IMR-90 (cell line): ENCODE measurements around the gene B4GALT5. TPM values are rescaled to one million over a fixed set of nuclear protein-coding genes. Genes with fewer than 3 reads are reported as not detected.
A peak's percentile ranks its signal among the peaks of the same experiment; 100 is the strongest.

Source experiments
- ATAC-seq: fragments of 200-7000 bp; cut with Tn5 transposase; 2 replicates; pipeline ENCODE4 v1.9.1; 2020; ENCODE audit warnings: low read depth, mild to moderate bottlenecking, moderate library complexity
- BruUV-seq: library from RNA; stranded (reverse); fragments of 400-500 nt; replicated peaks from 2 replicates; lab custom pipeline; 2021; lab: Mats Ljungman, UMichigan
- CTCF ChIA-PET: fragments of 300-600 bp; formaldehyde crosslinking; extraction: SDS; loops from one replicate; lab custom pipeline; 2021; ENCODE audit warnings: antibody characterized with exemption; lab: Yijun Ruan, JAX
- POLR2A ChIA-PET: fragments of 300-600 bp; sonication (Branson Sonifier 250); formaldehyde crosslinking; loops from one replicate; lab custom pipeline; 2022; ENCODE audit warnings: antibody characterized with exemption; ENCODE audit not compliant: unreplicated experiment; lab: Charles Lee
- DNase-seq: peaks from one replicate; pipeline ENCODE4 v3.0.0; 2013
- H2AFZ ChIP-seq: replicated peaks from 2 replicates; pipeline ENCODE3; 2013; ENCODE audit warnings: low read length, mild to moderate bottlenecking; ENCODE audit not compliant: poor library complexity
- H2AK5ac ChIP-seq: 2 replicates; pipeline ENCODE4 v1.6.1; 2013; ENCODE audit warnings: low read depth, low read length, inconsistent platforms
- H2AK9ac ChIP-seq: replicated peaks from 2 replicates; pipeline ENCODE3; 2013; ENCODE audit warnings: mild to moderate bottlenecking, low read depth, low read length, moderate library complexity; ENCODE audit not compliant: poor library complexity
- H2BK120ac ChIP-seq: 2 replicates; pipeline ENCODE4 v1.6.1; 2013; ENCODE audit warnings: low read depth, low read length, inconsistent platforms
- H2BK15ac ChIP-seq: 3 replicates; pipeline ENCODE4 v1.6.1; 2013; ENCODE audit warnings: low read depth, low read length, inconsistent platforms
- H2BK20ac ChIP-seq: 2 replicates; pipeline ENCODE4 v1.6.1; 2013; ENCODE audit warnings: low read depth, mild to moderate bottlenecking, inconsistent platforms, low read length, moderate library complexity
- H2BK5ac ChIP-seq: 2 replicates; pipeline ENCODE4 v1.6.1; 2013; ENCODE audit warnings: mild to moderate bottlenecking, low read depth, low read length, inconsistent platforms; ENCODE audit not compliant: poor library complexity, severe bottlenecking
- H3K14ac ChIP-seq: replicated peaks from 2 replicates; pipeline ENCODE4 v1.6.1; 2013; ENCODE audit warnings: low read depth, low read length, inconsistent platforms
- H3K18ac ChIP-seq: 2 replicates; pipeline ENCODE4 v1.6.1; 2013; ENCODE audit warnings: low read depth, low read length, control low read depth
- H3K23ac ChIP-seq: 2 replicates; pipeline ENCODE4 v1.6.1; 2013; ENCODE audit warnings: low read depth, low read length, inconsistent platforms
- H3K27ac ChIP-seq: 2 replicates; pipeline ENCODE4 v1.5.1; 2013; ENCODE audit warnings: mild to moderate bottlenecking, control low read depth, low read length; ENCODE audit not compliant: insufficient read depth
- H3K27me3 ChIP-seq: 2 replicates; pipeline ENCODE4 v1.6.1; 2013; ENCODE audit warnings: low read length; ENCODE audit not compliant: control insufficient read depth, insufficient read depth
- H3K36me3 ChIP-seq: 2 replicates; pipeline ENCODE4 v1.6.1; 2013; ENCODE audit warnings: low read length, mixed read lengths; ENCODE audit not compliant: control insufficient read depth, insufficient read depth
- H3K4ac ChIP-seq: 2 replicates; pipeline ENCODE4 v1.6.1; 2013; ENCODE audit warnings: low read depth, low read length, inconsistent platforms
- H3K4me1 ChIP-seq: 2 replicates; pipeline ENCODE4 v1.6.1; 2013; ENCODE audit warnings: low read length, mixed read lengths; ENCODE audit not compliant: control insufficient read depth, insufficient read depth
- H3K4me2 ChIP-seq: 2 replicates; pipeline ENCODE4 v1.6.1; 2013; ENCODE audit warnings: low read depth, mild to moderate bottlenecking, control low read depth, low read length, moderate library complexity
- H3K4me3 ChIP-seq: 2 replicates; pipeline ENCODE4 v1.5.1; 2013; ENCODE audit warnings: low read depth, mild to moderate bottlenecking, control low read depth, low read length, moderate library complexity; ENCODE audit not compliant: insufficient read depth
- H3K56ac ChIP-seq: 2 replicates; pipeline ENCODE4 v1.6.1; 2013; ENCODE audit warnings: low read length, inconsistent platforms; ENCODE audit not compliant: insufficient read depth; ENCODE audit errors: extremely low read depth
- H3K79me1 ChIP-seq, 2 experiments: 2 replicates each; pipeline ENCODE4 v1.6.1; 2013; ENCODE audit warnings: low read length in 2 of 2, inconsistent platforms in 1 of 2, low read depth in 1 of 2
- H3K9ac ChIP-seq: 2 replicates; pipeline ENCODE4 v1.6.1; 2013; ENCODE audit warnings: low read depth, low read length, control low read depth
- H3K9me1 ChIP-seq: 2 replicates; pipeline ENCODE4 v1.6.1; 2013; ENCODE audit warnings: low read length, inconsistent platforms; ENCODE audit not compliant: insufficient read depth
- H3K9me3 ChIP-seq: 2 replicates; pipeline ENCODE4 v1.6.1; 2013; ENCODE audit warnings: low read length; ENCODE audit not compliant: control insufficient read depth, insufficient read depth
- H4K20me1 ChIP-seq: 2 replicates; pipeline ENCODE4 v1.6.1; 2013; ENCODE audit warnings: low read length, inconsistent platforms; ENCODE audit not compliant: insufficient read depth
- H4K5ac ChIP-seq: 2 replicates; pipeline ENCODE4 v1.6.1; 2013; ENCODE audit warnings: mild to moderate bottlenecking, low read depth, low read length, control low read depth
- H4K8ac ChIP-seq, 2 experiments: 2 replicates each; pipeline ENCODE4 v1.6.1; 2013; ENCODE audit warnings: low read depth in 2 of 2, low read length in 2 of 2, control low read depth in 1 of 2, inconsistent platforms in 1 of 2
- H4K91ac ChIP-seq: 2 replicates; pipeline ENCODE4 v1.6.1; 2013; ENCODE audit warnings: low read depth, low read length, inconsistent platforms; ENCODE audit not compliant: insufficient read depth
- CEBPB ChIP-seq: IDR thresholded peaks from 2 replicates; pipeline ENCODE4 v1.6.1; 2012; ENCODE audit warnings: low read depth, low read length, improper control_type of control experiment
- CHD1 ChIP-seq: IDR thresholded peaks from 2 replicates; pipeline ENCODE4 v1.6.1; 2012; ENCODE audit warnings: low read depth, low read length, improper control_type of control experiment
- FOS ChIP-seq: fragments of 150-350 bp; IDR thresholded peaks from 2 replicates; pipeline ENCODE4 v1.6.1; 2016; ENCODE audit warnings: low read depth, low read length
- MAFK ChIP-seq: IDR thresholded peaks from 2 replicates; pipeline ENCODE4 v1.6.1; 2012; ENCODE audit warnings: low read depth, low read length, improper control_type of control experiment
- MAZ ChIP-seq: IDR thresholded peaks from 2 replicates; pipeline ENCODE4 v1.6.1; 2012; ENCODE audit warnings: low read depth, mild to moderate bottlenecking, low read length, improper control_type of control experiment, moderate library complexity, borderline replicate concordance
- MXI1 ChIP-seq: IDR thresholded peaks from 2 replicates; pipeline ENCODE4 v1.6.1; 2012; ENCODE audit warnings: low read depth, mild to moderate bottlenecking, low read length, moderate library complexity, borderline replicate concordance
- NFE2L2 ChIP-seq: fragments of 150-350 bp; IDR thresholded peaks from 2 replicates; pipeline ENCODE4 v1.6.1; 2016; ENCODE audit warnings: low read depth, mild to moderate bottlenecking, low read length
- POLR2A ChIP-seq: IDR thresholded peaks from 2 replicates; pipeline ENCODE4 v1.6.1; 2012; ENCODE audit warnings: mild to moderate bottlenecking, low read depth, low read length
- RAD21 ChIP-seq: IDR thresholded peaks from 2 replicates; pipeline ENCODE4 v1.6.1; 2012; ENCODE audit warnings: low read length, improper control_type of control experiment
- RCOR1 ChIP-seq: IDR thresholded peaks from 2 replicates; pipeline ENCODE4 v1.6.1; 2012; ENCODE audit warnings: mild to moderate bottlenecking, low read length, improper control_type of control experiment; ENCODE audit not compliant: insufficient replicate concordance
- WGBS, 2 experiments: methylation state at CpG; one replicate each; pipeline versions ENCODE4 v1.1.5 to v1.1.7; 2013; ENCODE audit warnings: missing lambda C conversion rate in 2 of 2; ENCODE audit not compliant: insufficient read length in 1 of 2; ENCODE audit errors: extremely low coverage in 2 of 2; 5-methylcytosine and 5-hydroxymethylcytosine counted together
- dilution Hi-C: fragments of 300-500 bp; cut with HindIII; formaldehyde crosslinking; loops from one replicate; pipeline ENCODE4 v1.14.3; 2018; ENCODE audit warnings: low sequenced_read_pairs; ENCODE audit not compliant: unreplicated experiment
- in situ Hi-C: fragments of 300-500 bp; cut with MboI; formaldehyde crosslinking; loops from 3 replicates; pipeline ENCODE4 v1.14.3; 2019; ENCODE audit warnings: low sequenced_read_pairs, inconsistent platforms, mixed read lengths
- intact Hi-C: fragments of 100-400 bp; cut with micrococcal nuclease; formaldehyde crosslinking; loops from 2 replicates; pipeline ENCODE4 v1.10.0; 2022
- polyA plus RNA-seq, 3 experiments: library from polyadenylated mRNA; depleted of rRNA; stranded (reverse); fragments of >200 nt; gene quantifications; 2 replicates each; pipeline ENCODE4 v1.2.3, GENCODE V29; 2012; ENCODE audit warnings: low replicate concordance in 1 of 3
- total RNA-seq: library from RNA; depleted of rRNA; stranded (reverse); fragments of >200 nt; gene quantifications from 2 replicates; pipeline ENCODE4 v1.2.3, GENCODE V29; 2012
- TF ChIP-seq, protein P1 (sequence below): fragments of 150-350 bp; IDR thresholded peaks from 2 replicates; pipeline ENCODE4 v1.6.1; 2016; ENCODE audit warnings: low read depth, mild to moderate bottlenecking, low read length, moderate library complexity, borderline replicate concordance
- TF ChIP-seq, protein P2 (sequence below): fragments of 150-350 bp; IDR thresholded peaks from 2 replicates; pipeline ENCODE4 v1.6.1; 2017; ENCODE audit warnings: mild to moderate bottlenecking, antibody characterized with exemption, low read length, low read depth
- TF ChIP-seq, protein P3 (sequence below): conservative IDR thresholded peaks from 2 replicates; pipeline ENCODE4 v1.5.1; 2012; ENCODE audit warnings: mild to moderate bottlenecking, low read depth, low read length, improper control_type of control experiment

The B4GALT5 gene
- total and polyA plus RNA-seq, 2 of the 4 experiments (the other 2 are of a cell fraction): 11.3 to 20.4 TPM

DNA sequence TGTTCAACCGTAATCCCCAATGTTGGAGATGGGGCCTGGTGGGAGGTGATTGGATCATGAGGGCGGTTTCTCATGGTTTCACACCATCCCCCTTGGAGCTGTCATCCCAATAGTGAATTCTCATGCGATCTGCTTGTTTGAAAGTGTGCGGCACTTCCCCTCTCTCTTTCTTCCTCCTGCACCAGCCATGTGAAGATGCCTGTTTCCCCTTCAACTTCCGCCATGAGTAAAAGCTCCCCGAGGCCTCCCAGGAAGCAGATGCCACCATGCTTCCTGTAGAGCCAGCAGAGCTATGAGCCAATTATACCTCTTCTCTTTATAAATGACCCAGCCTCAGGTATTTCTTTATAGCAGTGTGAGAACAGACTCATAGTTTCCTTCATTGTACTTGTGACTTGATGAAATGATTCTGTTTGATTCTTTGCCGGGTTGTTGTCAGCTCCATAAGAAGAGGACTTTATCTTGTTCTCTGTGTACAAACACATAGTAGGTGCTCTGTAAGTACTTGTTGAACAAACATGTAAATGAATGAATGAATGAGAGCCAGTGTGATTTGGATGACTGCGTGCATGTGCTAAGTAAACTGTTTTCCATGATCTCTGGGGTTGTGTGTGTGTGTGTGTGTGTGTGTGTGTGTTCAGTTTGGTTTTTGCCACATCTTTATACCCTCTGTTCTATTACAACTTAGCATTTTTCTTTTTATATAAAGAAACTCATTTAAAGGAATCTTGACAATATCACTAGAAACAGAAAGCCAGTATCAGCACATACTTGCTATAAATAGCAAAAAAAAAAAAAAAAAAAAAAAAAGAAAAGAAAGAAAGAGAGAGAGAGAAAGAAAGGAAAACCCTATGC, 123.3 kb downstream of the B4GALT5 start:
- CTCF ChIA-PET: interaction anchor here (1.0 to 1.6 kb wide), 2 partner anchors 10 to 49 kb away, joined by 3 to 4 read pairs; no protein-coding TSS in a partner anchor
- 0 out of 2 replicates have a peak, but pooled peaks cover 6% of the 10 kb centered on the region for H3K9me1 ChIP-seq
- TF ChIP-seq, protein P1, sequence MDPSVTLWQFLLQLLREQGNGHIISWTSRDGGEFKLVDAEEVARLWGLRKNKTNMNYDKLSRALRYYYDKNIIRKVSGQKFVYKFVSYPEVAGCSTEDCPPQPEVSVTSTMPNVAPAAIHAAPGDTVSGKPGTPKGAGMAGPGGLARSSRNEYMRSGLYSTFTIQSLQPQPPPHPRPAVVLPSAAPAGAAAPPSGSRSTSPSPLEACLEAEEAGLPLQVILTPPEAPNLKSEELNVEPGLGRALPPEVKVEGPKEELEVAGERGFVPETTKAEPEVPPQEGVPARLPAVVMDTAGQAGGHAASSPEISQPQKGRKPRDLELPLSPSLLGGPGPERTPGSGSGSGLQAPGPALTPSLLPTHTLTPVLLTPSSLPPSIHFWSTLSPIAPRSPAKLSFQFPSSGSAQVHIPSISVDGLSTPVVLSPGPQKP: no peak
- TF ChIP-seq RCOR1: no peak
- no peak for TF ChIP-seq MAFK
- no peak for TF ChIP-seq MXI1
- no peak for TF ChIP-seq MAZ
- TF ChIP-seq, protein P2, sequence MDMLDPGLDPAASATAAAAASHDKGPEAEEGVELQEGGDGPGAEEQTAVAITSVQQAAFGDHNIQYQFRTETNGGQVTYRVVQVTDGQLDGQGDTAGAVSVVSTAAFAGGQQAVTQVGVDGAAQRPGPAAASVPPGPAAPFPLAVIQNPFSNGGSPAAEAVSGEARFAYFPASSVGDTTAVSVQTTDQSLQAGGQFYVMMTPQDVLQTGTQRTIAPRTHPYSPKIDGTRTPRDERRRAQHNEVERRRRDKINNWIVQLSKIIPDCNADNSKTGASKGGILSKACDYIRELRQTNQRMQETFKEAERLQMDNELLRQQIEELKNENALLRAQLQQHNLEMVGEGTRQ: no peak
- no peak for TF ChIP-seq RAD21
- no peak for TF ChIP-seq FOS
- TF ChIP-seq, protein P3, sequence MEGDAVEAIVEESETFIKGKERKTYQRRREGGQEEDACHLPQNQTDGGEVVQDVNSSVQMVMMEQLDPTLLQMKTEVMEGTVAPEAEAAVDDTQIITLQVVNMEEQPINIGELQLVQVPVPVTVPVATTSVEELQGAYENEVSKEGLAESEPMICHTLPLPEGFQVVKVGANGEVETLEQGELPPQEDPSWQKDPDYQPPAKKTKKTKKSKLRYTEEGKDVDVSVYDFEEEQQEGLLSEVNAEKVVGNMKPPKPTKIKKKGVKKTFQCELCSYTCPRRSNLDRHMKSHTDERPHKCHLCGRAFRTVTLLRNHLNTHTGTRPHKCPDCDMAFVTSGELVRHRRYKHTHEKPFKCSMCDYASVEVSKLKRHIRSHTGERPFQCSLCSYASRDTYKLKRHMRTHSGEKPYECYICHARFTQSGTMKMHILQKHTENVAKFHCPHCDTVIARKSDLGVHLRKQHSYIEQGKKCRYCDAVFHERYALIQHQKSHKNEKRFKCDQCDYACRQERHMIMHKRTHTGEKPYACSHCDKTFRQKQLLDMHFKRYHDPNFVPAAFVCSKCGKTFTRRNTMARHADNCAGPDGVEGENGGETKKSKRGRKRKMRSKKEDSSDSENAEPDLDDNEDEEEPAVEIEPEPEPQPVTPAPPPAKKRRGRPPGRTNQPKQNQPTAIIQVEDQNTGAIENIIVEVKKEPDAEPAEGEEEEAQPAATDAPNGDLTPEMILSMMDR: no peak
- no peak for TF ChIP-seq POLR2A
- no peak for TF ChIP-seq NFE2L2
- TF ChIP-seq CEBPB: no peak
- no peak for TF ChIP-seq CHD1

More for the DNA sequence above, 123.3 kb downstream of the B4GALT5 start:
- ATAC-seq (no peak), DNase-seq (no peak)
- in situ Hi-C loops (no loop called here), intact Hi-C loops (no loop called here), dilution Hi-C loops (no loop called here)
- no peak overlapping the region for H3K23ac ChIP-seq
- H2BK15ac ChIP-seq: peak overlapping the region; percentile 37; the same call in 1 of the 3 replicates
- no peak overlapping the region for H3K27ac ChIP-seq
- H4K20me1 ChIP-seq: no peaks in the 10 kb centered on the region
- WGBS, 2 experiments: 93% methylated on average over 4 of the region's 8 CpGs; no CpG with 5 or more reads in 1 of the 2 experiments
- H3K18ac ChIP-seq: peak overlapping the region; percentile 51; the same call in 1 of the 2 replicates
- no peak overlapping the region; the same call in 1 of the 2 replicates for H3K4ac ChIP-seq
- H2BK5ac ChIP-seq: peak overlapping the region; percentile 64
- no peak overlapping the region; the same call in 1 of the 2 replicates for H3K9ac ChIP-seq
- no peak overlapping the region for H3K56ac ChIP-seq
- H3K79me1 ChIP-seq: no peaks in the 10 kb centered on the region
- H2BK20ac ChIP-seq: no peak overlapping the region
- H3K36me3 ChIP-seq: no peaks in the 10 kb centered on the region
- no peak overlapping the region for H3K14ac ChIP-seq
- peak overlapping the region; percentile 51 for H2AK9ac ChIP-seq
- no peak overlapping the region for H2AFZ ChIP-seq
- H4K91ac ChIP-seq: peak overlapping the region; percentile 40; the same call in 1 of the 2 replicates
- H3K4me3 ChIP-seq: no peak overlapping the region
- H3K9me3 ChIP-seq: no peaks in the 10 kb centered on the region
- no peak overlapping the region for H3K4me2 ChIP-seq
- POLR2A ChIA-PET: no interaction called here
- peaks cover 29% of the 10 kb centered on the region for H3K4me1 ChIP-seq
- no peaks in the 10 kb centered on the region for H3K27me3 ChIP-seq
- H4K5ac ChIP-seq: peak overlapping the region; percentile 40; the same call in 1 of the 2 replicates
- H2BK120ac ChIP-seq: 0 out of 2 replicates have a peak overlapping the region, but pooled peaks have one; percentile 4
- no peak overlapping the region; the same call in 1 of the 2 replicates for H2AK5ac ChIP-seq
- H4K8ac ChIP-seq: peak overlapping the region; percentile 3 to 10; a peak in 1 of 4 replicates
- BruUV-seq: no TSS peak
